ENCODE data around the gene KLHL7.

DNA sequence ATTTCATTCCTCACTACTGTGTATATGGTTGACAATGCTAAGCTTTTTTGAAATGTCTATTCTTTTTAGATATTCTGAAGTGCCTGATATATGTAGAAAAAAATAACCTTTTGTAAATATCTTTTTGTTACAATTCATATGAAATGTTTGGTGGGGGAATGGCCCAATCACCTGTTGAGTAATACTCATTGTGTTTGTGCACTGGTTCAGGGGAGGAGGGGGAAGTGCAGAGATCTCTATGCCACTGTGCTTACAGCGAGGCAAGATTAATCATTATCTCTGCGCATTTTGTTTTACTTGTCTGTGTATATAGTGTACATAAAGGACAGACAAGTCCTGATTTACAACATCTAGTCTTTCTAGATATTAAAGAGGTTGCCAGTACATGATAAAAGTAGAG lies 101.4 kb downstream of the KLHL7 start:
- no peak for TF ChIP-seq CTCF (optimal IDR thresholded peaks at IDR 0.05 in 1 of 3, IDR thresholded peaks at IDR 0.05 in 1 of 3, conservative IDR thresholded peaks at IDR 0.05 in 1 of 3; ENCODE audit: extremely low read depth in 1 of 3, insufficient read depth in 2 of 3, low read length in 3 of 3)
- TF ChIP-seq EZH2 (IDR thresholded peaks at IDR 0.05; ENCODE audit: low read length), result no peak
